ENCODE results near the gene OPN1LW. TPM values are rescaled to one million over a fixed set of nuclear protein-coding genes. Genes with fewer than 3 reads are reported as not detected.
"Not testable (repeated sequence)": the region's sequence is repeated elsewhere in the genome, so short reads cannot be mapped to it uniquely, and the experiment has no call there.

OPN1LW gene
- total RNA-seq, 1 experiment from 2014 or later = not detected

DNA sequence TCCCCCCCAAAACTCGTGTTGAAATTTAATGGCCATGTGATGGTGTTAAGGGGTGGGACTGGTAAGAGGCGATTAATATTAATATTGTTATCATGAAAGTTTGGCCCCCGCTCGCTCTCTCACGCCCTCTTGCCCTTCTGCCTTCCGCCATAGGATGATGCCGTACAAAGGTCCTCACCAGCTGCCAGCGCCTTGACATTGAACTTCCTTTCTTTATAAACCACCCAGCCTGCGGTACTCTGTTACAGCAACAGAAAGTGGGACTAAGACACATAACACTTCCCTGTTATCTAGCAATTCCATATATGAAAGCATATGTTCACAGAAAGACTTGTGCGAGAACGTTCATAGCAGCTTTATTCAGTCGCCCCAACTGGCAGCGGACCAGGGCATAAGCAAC is 24.3 kb downstream of the OPN1LW start:
- intact Hi-C loops (cut with micrococcal nuclease; ENCODE audit: unreplicated experiment); H3K27me3 Mint-ChIP-seq (ENCODE audit: insufficient read depth, unreplicated experiment); H3K9me3 ChIP-seq; BruUV-seq (replicated peaks); H3K4me3 ChIP-seq (ENCODE audit: low read depth, low read length); H3K4me1 ChIP-seq; H3K4me3 Mint-ChIP-seq (ENCODE audit: unreplicated experiment); H3K36me3 ChIP-seq (ENCODE audit: control insufficient read depth, insufficient read depth, low read length); CTCF ChIA-PET; H3K27me3 ChIP-seq (replicated peaks; ENCODE audit: control insufficient read depth, insufficient read depth, low read length); H3K4me1 Mint-ChIP-seq (ENCODE audit: low read depth, unreplicated experiment); DNase-seq; H3K36me3 Mint-ChIP-seq (ENCODE audit: insufficient read depth, unreplicated experiment); POLR2A ChIA-PET; H3K27ac Mint-ChIP-seq (ENCODE audit: unreplicated experiment); H3K9me3 Mint-ChIP-seq (ENCODE audit: unreplicated experiment): not testable (repeated sequence)

- H3K36me3 ChIP-seq (ENCODE audit: control insufficient read depth, insufficient read depth, low read length); H3K27ac Mint-ChIP-seq (ENCODE audit: unreplicated experiment); DNase-seq; H3K9me3 Mint-ChIP-seq (ENCODE audit: unreplicated experiment); H3K9me3 ChIP-seq; CTCF ChIA-PET; H3K4me3 Mint-ChIP-seq (ENCODE audit: unreplicated experiment); H3K27me3 Mint-ChIP-seq (ENCODE audit: insufficient read depth, unreplicated experiment); H3K4me1 ChIP-seq; H3K4me1 Mint-ChIP-seq (ENCODE audit: low read depth, unreplicated experiment); BruUV-seq (replicated peaks); H3K36me3 Mint-ChIP-seq (ENCODE audit: insufficient read depth, unreplicated experiment); intact Hi-C loops (cut with micrococcal nuclease; ENCODE audit: unreplicated experiment); POLR2A ChIA-PET; H3K4me3 ChIP-seq (ENCODE audit: low read depth, low read length); H3K27me3 ChIP-seq (replicated peaks; ENCODE audit: control insufficient read depth, insufficient read depth, low read length): not testable (repeated sequence)
Measured at GRCh38 chrX:154172535-154172943, 28.5 kb downstream of the OPN1LW start.

GRCh38 chrX:154174356-154174755 is 30.3 kb downstream of the OPN1LW start:
- H3K4me3 ChIP-seq (ENCODE audit: low read depth, low read length); H3K4me1 Mint-ChIP-seq (ENCODE audit: low read depth, unreplicated experiment); H3K36me3 Mint-ChIP-seq (ENCODE audit: insufficient read depth, unreplicated experiment); CTCF ChIA-PET; DNase-seq; H3K27ac Mint-ChIP-seq (ENCODE audit: unreplicated experiment); H3K36me3 ChIP-seq (ENCODE audit: control insufficient read depth, insufficient read depth, low read length); intact Hi-C loops (cut with micrococcal nuclease; ENCODE audit: unreplicated experiment); H3K4me3 Mint-ChIP-seq (ENCODE audit: unreplicated experiment); H3K9me3 ChIP-seq; POLR2A ChIA-PET; H3K4me1 ChIP-seq; H3K27me3 Mint-ChIP-seq (ENCODE audit: insufficient read depth, unreplicated experiment); H3K27me3 ChIP-seq (replicated peaks; ENCODE audit: control insufficient read depth, insufficient read depth, low read length); BruUV-seq (replicated peaks); H3K9me3 Mint-ChIP-seq (ENCODE audit: unreplicated experiment): not testable (repeated sequence)

GRCh38 chrX:154182296-154182695 is 38.3 kb downstream of the OPN1LW start, which contains the start of gene OPN1MW:
TSS of gene OPN1MW (plus strand) at chrX:154182596. CDS start at chrX:154182678, 82 bp downstream.
- H3K27me3 Mint-ChIP-seq (ENCODE audit: insufficient read depth, unreplicated experiment); H3K36me3 ChIP-seq (ENCODE audit: control insufficient read depth, insufficient read depth, low read length); POLR2A ChIA-PET; H3K4me3 ChIP-seq (ENCODE audit: low read depth, low read length); H3K4me1 ChIP-seq; DNase-seq; H3K27ac Mint-ChIP-seq (ENCODE audit: unreplicated experiment); H3K9me3 ChIP-seq; intact Hi-C loops (cut with micrococcal nuclease; ENCODE audit: unreplicated experiment); H3K4me3 Mint-ChIP-seq (ENCODE audit: unreplicated experiment); H3K4me1 Mint-ChIP-seq (ENCODE audit: low read depth, unreplicated experiment); BruUV-seq (replicated peaks); H3K27me3 ChIP-seq (replicated peaks; ENCODE audit: control insufficient read depth, insufficient read depth, low read length); H3K36me3 Mint-ChIP-seq (ENCODE audit: insufficient read depth, unreplicated experiment); H3K9me3 Mint-ChIP-seq (ENCODE audit: unreplicated experiment); CTCF ChIA-PET: not testable (repeated sequence)

- intact Hi-C loops (cut with micrococcal nuclease; ENCODE audit: unreplicated experiment); DNase-seq; H3K9me3 Mint-ChIP-seq (ENCODE audit: unreplicated experiment); H3K9me3 ChIP-seq; POLR2A ChIA-PET; H3K4me1 ChIP-seq; BruUV-seq (replicated peaks); H3K4me3 ChIP-seq (ENCODE audit: low read depth, low read length); CTCF ChIA-PET; H3K27me3 Mint-ChIP-seq (ENCODE audit: insufficient read depth, unreplicated experiment); H3K27me3 ChIP-seq (replicated peaks; ENCODE audit: control insufficient read depth, insufficient read depth, low read length); H3K27ac Mint-ChIP-seq (ENCODE audit: unreplicated experiment); H3K36me3 Mint-ChIP-seq (ENCODE audit: insufficient read depth, unreplicated experiment); H3K36me3 ChIP-seq (ENCODE audit: control insufficient read depth, insufficient read depth, low read length); H3K4me1 Mint-ChIP-seq (ENCODE audit: low read depth, unreplicated experiment); H3K4me3 Mint-ChIP-seq (ENCODE audit: unreplicated experiment): not testable (repeated sequence)
Measured at GRCh38 chrX:154183794-154184193, 39.8 kb downstream of the OPN1LW start.

DNA sequence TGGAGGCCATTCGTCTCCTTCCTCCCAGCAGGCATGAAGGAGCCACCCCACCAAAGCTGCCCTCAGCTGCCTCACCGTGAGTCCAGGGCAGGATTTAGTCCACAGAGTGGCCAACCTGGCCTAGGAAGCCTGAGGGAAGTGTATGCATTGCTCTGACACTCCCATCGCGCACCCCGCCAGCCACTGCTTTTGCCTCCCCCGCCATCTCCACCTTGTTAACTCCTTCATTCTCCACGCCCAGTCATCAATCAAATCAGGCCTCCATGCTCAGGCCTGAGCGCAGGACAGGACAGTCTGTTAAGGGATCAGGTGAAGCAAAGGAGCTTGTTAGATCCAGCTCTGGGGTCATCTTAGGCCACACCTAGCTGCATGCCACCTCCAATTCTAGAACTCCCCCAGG is 48.8 kb downstream of the OPN1LW start:
- H3K9me3 Mint-ChIP-seq (ENCODE audit: unreplicated experiment); H3K9me3 ChIP-seq; intact Hi-C loops (cut with micrococcal nuclease; ENCODE audit: unreplicated experiment); H3K27ac Mint-ChIP-seq (ENCODE audit: unreplicated experiment); POLR2A ChIA-PET; H3K4me3 ChIP-seq (ENCODE audit: low read depth, low read length); H3K36me3 Mint-ChIP-seq (ENCODE audit: insufficient read depth, unreplicated experiment); CTCF ChIA-PET; H3K36me3 ChIP-seq (ENCODE audit: control insufficient read depth, insufficient read depth, low read length); H3K27me3 Mint-ChIP-seq (ENCODE audit: insufficient read depth, unreplicated experiment); H3K27me3 ChIP-seq (replicated peaks; ENCODE audit: control insufficient read depth, insufficient read depth, low read length); DNase-seq; H3K4me1 ChIP-seq; H3K4me3 Mint-ChIP-seq (ENCODE audit: unreplicated experiment); H3K4me1 Mint-ChIP-seq (ENCODE audit: low read depth, unreplicated experiment); BruUV-seq (replicated peaks): not testable (repeated sequence)

DNA sequence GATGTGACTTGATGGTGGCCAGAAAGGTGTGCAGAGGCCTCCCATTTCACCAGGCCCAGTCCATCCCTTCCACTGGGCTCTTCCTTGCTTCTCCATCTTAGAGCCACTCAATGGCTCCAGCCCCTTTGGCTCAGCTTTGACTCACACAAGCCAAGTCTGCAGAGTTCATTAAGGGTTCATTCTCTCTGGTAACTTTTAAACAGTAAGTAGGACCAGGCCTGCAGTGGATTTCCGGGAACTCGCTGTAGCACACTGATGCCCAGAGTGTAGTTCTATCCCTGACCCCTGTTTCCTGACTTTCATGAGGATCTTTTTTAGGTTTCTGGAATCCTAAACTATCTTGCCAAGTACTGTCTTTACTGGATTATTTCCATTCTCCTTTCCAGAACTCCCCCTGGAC is 50.3 kb downstream of the OPN1LW start:
- H3K4me3 Mint-ChIP-seq (ENCODE audit: unreplicated experiment); DNase-seq; POLR2A ChIA-PET; H3K4me1 Mint-ChIP-seq (ENCODE audit: low read depth, unreplicated experiment); H3K27ac Mint-ChIP-seq (ENCODE audit: unreplicated experiment); H3K27me3 ChIP-seq (replicated peaks; ENCODE audit: control insufficient read depth, insufficient read depth, low read length); H3K9me3 ChIP-seq; H3K9me3 Mint-ChIP-seq (ENCODE audit: unreplicated experiment); H3K36me3 ChIP-seq (ENCODE audit: control insufficient read depth, insufficient read depth, low read length); CTCF ChIA-PET; H3K4me1 ChIP-seq; H3K27me3 Mint-ChIP-seq (ENCODE audit: insufficient read depth, unreplicated experiment); H3K4me3 ChIP-seq (ENCODE audit: low read depth, low read length); H3K36me3 Mint-ChIP-seq (ENCODE audit: insufficient read depth, unreplicated experiment); BruUV-seq (replicated peaks); intact Hi-C loops (cut with micrococcal nuclease; ENCODE audit: unreplicated experiment): not testable (repeated sequence)

All from Caco-2 (cell line).